Fibroblast of lung (primary cell): ENCODE measurements around the gene SOAT1. TPM values are rescaled to one million over a fixed set of nuclear protein-coding genes. Genes with fewer than 3 reads are reported as not detected.

Experiments used
- DNase-seq, 2 donors: peaks; one replicate each; pipeline versions ENCODE4 v3.0.0 to v3.0.0-alpha.2; 2010; ENCODE audit warnings: low read depth in 2 of 2
- H2AFZ ChIP-seq: 2 replicates; pipeline ENCODE4 v1.5.1; 2012; ENCODE audit warnings: low read length, control low read depth, inconsistent platforms
- H3K27ac ChIP-seq: 2 replicates; pipeline ENCODE4 v1.5.1; 2011; ENCODE audit warnings: low read length, control low read depth; ENCODE audit not compliant: insufficient read depth
- H3K27me3 ChIP-seq: 2 replicates; pipeline ENCODE4 v1.5.1; 2011; ENCODE audit warnings: mild to moderate bottlenecking, low read length; ENCODE audit not compliant: control insufficient read depth, insufficient read depth
- H3K36me3 ChIP-seq: 2 replicates; pipeline ENCODE4 v1.5.1; 2011; ENCODE audit warnings: low read length; ENCODE audit not compliant: control insufficient read depth, insufficient read depth
- H3K4me1 ChIP-seq: 2 replicates; pipeline ENCODE4 v1.5.1; 2011; ENCODE audit warnings: low read length; ENCODE audit not compliant: control insufficient read depth, insufficient read depth; ENCODE audit errors: extremely low read depth
- H3K4me2 ChIP-seq: 2 replicates; pipeline ENCODE4 v1.5.1; 2011; ENCODE audit warnings: low read length, control low read depth; ENCODE audit not compliant: insufficient read depth; ENCODE audit errors: extremely low read depth
- H3K4me3 ChIP-seq, 4 experiments: fragments of 200-600 bp in 1 of 4; sonication (generic) in 1 of 4; replicated peaks in 1 of 4; 2 replicates each; pipeline ENCODE4 v1.5.1; 2011 to 2016; ENCODE audit warnings: low read length in 4 of 4, low read depth in 3 of 4, mild to moderate bottlenecking in 3 of 4, control low read depth in 2 of 4, inconsistent platforms in 1 of 4, mixed read lengths in 1 of 4; ENCODE audit not compliant: insufficient read depth in 1 of 4; ENCODE audit errors: control extremely low read depth in 1 of 4
- H3K79me2 ChIP-seq: 2 replicates; pipeline ENCODE4 v1.5.1; 2012; ENCODE audit warnings: mild to moderate bottlenecking, low read length, inconsistent platforms; ENCODE audit not compliant: control insufficient read depth, insufficient read depth
- H3K9ac ChIP-seq: 2 replicates; pipeline ENCODE4 v1.5.1; 2011; ENCODE audit warnings: mild to moderate bottlenecking, low read length, control low read depth; ENCODE audit not compliant: insufficient read depth
- H3K9me3 ChIP-seq: 2 replicates; pipeline ENCODE4 v1.5.1; 2012; ENCODE audit warnings: low read depth, low read length; ENCODE audit not compliant: control insufficient read depth, insufficient read depth
- H4K20me1 ChIP-seq: 2 replicates; pipeline ENCODE4 v1.5.1; 2011; ENCODE audit warnings: low read length; ENCODE audit not compliant: control insufficient read depth, insufficient read depth; ENCODE audit errors: extremely low read depth
- CTCF ChIP-seq, 2 donors: IDR thresholded peaks in 1 of 2; conservative IDR thresholded peaks in 1 of 2; 1 replicate in 1 of 2; 2 replicates in 1 of 2; pipeline ENCODE4 v1.5.1; 2011 to 2012; ENCODE audit warnings: low read length in 2 of 2, control low read depth in 1 of 2, inconsistent platforms in 1 of 2, low read depth in 1 of 2, mild to moderate bottlenecking in 1 of 2
- EZH2 ChIP-seq: IDR thresholded peaks from 2 replicates; pipeline ENCODE4 v1.5.1; 2012; ENCODE audit warnings: low read length, control low read depth, mild to moderate bottlenecking; ENCODE audit errors: missing control alignments
- polyA plus RNA-seq, 2 donors: library from polyadenylated mRNA; depleted of rRNA in 1 of 2; stranded (reverse) in 1 of 2; unstranded in 1 of 2; fragments of >200 nt; gene quantifications; 2 replicates each; pipeline ENCODE4 v1.2.1, GENCODE V29; 2011 to 2012; ENCODE audit warnings: missing spikeins in 1 of 2
- total RNA-seq: library from RNA; depleted of rRNA; stranded (reverse); fragments of >200 nt; gene quantifications from 2 replicates; pipeline ENCODE4 v1.2.1, GENCODE V29; 2014

Gene SOAT1
- total and polyA plus RNA-seq, 2 donors (not counting 1 experiment from before 2014, with no cell fraction given), result 50.5 to 64.1 TPM

DNA sequence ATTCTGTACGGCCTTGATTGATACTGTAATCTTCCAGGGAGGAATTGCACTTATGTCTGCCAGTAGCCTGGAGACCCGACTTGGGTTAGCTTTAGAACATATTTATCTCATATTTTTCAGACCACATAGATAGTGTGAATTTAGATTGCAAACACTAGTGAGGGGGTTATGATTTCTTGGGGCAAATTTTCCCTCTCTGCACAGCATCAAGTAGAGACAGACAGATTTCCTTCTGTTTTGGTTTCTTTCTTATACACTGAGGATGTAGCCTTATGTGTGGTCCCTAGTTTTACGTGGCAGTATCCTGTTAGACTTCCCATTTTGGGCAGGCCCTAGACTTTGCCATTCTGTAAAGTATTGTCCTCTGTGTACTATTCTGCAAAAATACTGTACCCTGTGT is 29.0 kb downstream of the SOAT1 start:
- TF ChIP-seq CTCF (conservative IDR thresholded peaks at IDR 0.05 in 1 of 2, IDR thresholded peaks at IDR 0.05 in 1 of 2; ENCODE audit: low read depth in 1 of 2, low read length in 2 of 2) (no peak), EZH2 (no peak)
- peaks cover 11% of the 10 kb centered on the region for H3K79me2 ChIP-seq
- no peaks in the 10 kb centered on the region for H3K4me1 ChIP-seq
- DNase-seq, result peak in 1 of 2 donors; percentile 22
- no peak overlapping the region for H2AFZ ChIP-seq
- H3K27ac ChIP-seq, result peak overlapping the region; percentile 23
- no peak overlapping the region for H3K9ac ChIP-seq
- H4K20me1 ChIP-seq, result no peaks in the 10 kb centered on the region
- peak overlapping the region; percentile 80 for H3K4me2 ChIP-seq
- no peaks in the 10 kb centered on the region for H3K9me3 ChIP-seq
- H3K4me3 ChIP-seq, result peak overlapping the region in 3 of 4 experiments; percentile 7 to 50 (median 31)
- H3K36me3 ChIP-seq, result peaks cover 1% of the 10 kb centered on the region
- no peaks in the 10 kb centered on the region for H3K27me3 ChIP-seq

DNA sequence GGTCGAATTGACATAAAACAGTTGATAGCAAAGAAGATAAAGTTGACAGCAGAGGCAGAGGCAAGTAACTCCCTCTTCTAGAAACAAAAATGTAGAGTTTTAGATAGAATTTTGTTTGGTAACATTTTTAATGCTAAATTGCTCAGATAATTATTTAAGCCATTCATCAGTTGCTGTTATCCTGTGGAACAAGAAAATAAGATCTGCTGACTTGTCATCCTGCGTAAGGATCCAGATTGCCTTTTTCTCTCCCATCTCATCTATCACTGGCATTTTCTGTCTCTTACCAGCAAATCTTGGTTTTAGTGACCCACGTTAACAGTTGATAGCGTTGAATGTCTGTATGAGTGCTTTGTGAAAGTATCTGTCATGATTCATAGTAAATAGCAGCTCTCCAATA is 29.8 kb downstream of the SOAT1 start:
- Histone ChIP-seq H3K79me2 (peaks cover 10% of the 10 kb centered on the region), H3K9ac (no peak overlapping the region), H3K27me3 (no peaks in the 10 kb centered on the region), H3K27ac (no peak overlapping the region), H3K4me3 (no peak overlapping the region), H3K4me1 (no peaks in the 10 kb centered on the region), H3K9me3 (no peaks in the 10 kb centered on the region), H3K36me3 (peaks cover 1% of the 10 kb centered on the region), H3K4me2 (no peak overlapping the region), H4K20me1 (no peaks in the 10 kb centered on the region), H2AFZ (no peak overlapping the region)
- DNase-seq, result peak in 1 of 2 donors; percentile 30
- TF ChIP-seq EZH2, result no peak

GRCh38 chr1:179325836-179326235 is 32.2 kb downstream of the SOAT1 start:
- no peak overlapping the region for H2AFZ ChIP-seq
- H4K20me1 ChIP-seq, result no peaks in the 10 kb centered on the region
- H3K9ac ChIP-seq, result no peak overlapping the region
- peaks cover 10% of the 10 kb centered on the region for H3K79me2 ChIP-seq
- H3K9me3 ChIP-seq, result no peaks in the 10 kb centered on the region
- no peak overlapping the region for H3K27ac ChIP-seq
- TF ChIP-seq CTCF (conservative IDR thresholded peaks at IDR 0.05 in 1 of 2, IDR thresholded peaks at IDR 0.05 in 1 of 2; ENCODE audit: low read depth in 1 of 2, low read length in 2 of 2), result no peak
- no peaks in the 10 kb centered on the region for H3K27me3 ChIP-seq
- DNase-seq, result no peak
- H3K36me3 ChIP-seq, result no peaks in the 10 kb centered on the region
- H3K4me3 ChIP-seq, result no peak overlapping the region
- H3K4me1 ChIP-seq, result no peaks in the 10 kb centered on the region
- H3K4me2 ChIP-seq, result no peak overlapping the region
